Loucy (cell line): Measurements from ENCODE around the gene CLVS2.

Experiments
- H2AFZ ChIP-seq: fragments of 200-600 bp; sonication (generic); 2 replicates; pipeline ENCODE4 v1.6.0; 2016; ENCODE audit warnings: antibody characterized with exemption, mild to moderate bottlenecking, low read length, moderate library complexity
- H3F3A ChIP-seq: fragments of 200-600 bp; 2 replicates; pipeline ENCODE4 v1.6.0; 2016; ENCODE audit warnings: antibody characterized with exemption, low read depth, mild to moderate bottlenecking
- H3K27me3 ChIP-seq: fragments of 200-600 bp; sonication (generic); 2 replicates; pipeline ENCODE4 v1.6.1; 2014; ENCODE audit warnings: low read length, mild to moderate bottlenecking; ENCODE audit not compliant: insufficient read depth, poor library complexity, severe bottlenecking
- H3K36me3 ChIP-seq: fragments of 200-600 bp; sonication (generic); 2 replicates; pipeline ENCODE4 v1.6.1; 2016; ENCODE audit warnings: low read length; ENCODE audit not compliant: insufficient read depth
- H3K4me1 ChIP-seq: fragments of 200-600 bp; sonication (generic); 2 replicates; pipeline ENCODE4 v1.5.1; 2014; ENCODE audit warnings: low read length, mild to moderate bottlenecking; ENCODE audit not compliant: insufficient read depth, poor library complexity, severe bottlenecking
- H3K4me2 ChIP-seq: fragments of 200-600 bp; sonication (generic); 2 replicates; pipeline ENCODE4 v1.6.0; 2014; ENCODE audit warnings: antibody characterized with exemption, low read length, low read depth, mild to moderate bottlenecking; ENCODE audit not compliant: poor library complexity, severe bottlenecking
- H3K4me3 ChIP-seq: fragments of 200-600 bp; sonication (generic); 2 replicates; pipeline ENCODE4 v1.5.1; 2014; ENCODE audit warnings: low read length, mild to moderate bottlenecking, mixed read lengths; ENCODE audit not compliant: poor library complexity, severe bottlenecking
- H3K79me2 ChIP-seq: fragments of 200-600 bp; sonication (generic); 2 replicates; pipeline ENCODE4 v1.6.1; 2014; ENCODE audit warnings: low read length; ENCODE audit not compliant: insufficient read depth
- H3K9ac ChIP-seq: fragments of 200-600 bp; sonication (generic); 2 replicates; pipeline ENCODE4 v1.6.0; 2014; ENCODE audit warnings: mild to moderate bottlenecking, low read depth, low read length, moderate library complexity; ENCODE audit not compliant: poor library complexity, severe bottlenecking
- H3K9me2 ChIP-seq: fragments of 200-600 bp; sonication (generic); replicated peaks from 2 replicates; pipeline ENCODE4 v1.6.1; 2016; ENCODE audit warnings: low read depth, low read length, mixed read lengths
- H3K9me3 ChIP-seq: fragments of 200-600 bp; sonication (generic); 2 replicates; pipeline ENCODE4 v1.6.1; 2014; ENCODE audit warnings: mild to moderate bottlenecking, antibody characterized with exemption, low read length, low read depth; ENCODE audit not compliant: insufficient read depth
- H4K20me1 ChIP-seq: fragments of 200-600 bp; sonication (generic); 2 replicates; pipeline ENCODE4 v1.6.0; 2014; ENCODE audit warnings: antibody characterized with exemption, low read length, mild to moderate bottlenecking; ENCODE audit not compliant: insufficient read depth, poor library complexity, severe bottlenecking
- CTCF ChIP-seq: fragments of 200-600 bp; sonication (generic); conservative IDR thresholded peaks from 2 replicates; pipeline ENCODE4 v1.5.1; 2014; ENCODE audit warnings: mild to moderate bottlenecking, antibody characterized with exemption, low read length
- EZH2phosphoT487 ChIP-seq: fragments of 200-600 bp; IDR thresholded peaks from 2 replicates; pipeline ENCODE4 v1.6.1; 2018; ENCODE audit warnings: antibody characterized with exemption, mild to moderate bottlenecking, moderate library complexity, borderline replicate concordance

Gene CLVS2

GRCh38 chr6:123062670-123063069, 66.6 kb downstream of the CLVS2 start:
- H3K9me3 ChIP-seq = no peaks in the 10 kb centered on the region
- no peak overlapping the region for H3K9ac ChIP-seq
- no peaks in the 10 kb centered on the region for H3K79me2 ChIP-seq
- H3K4me2 ChIP-seq = no peak overlapping the region
- no peaks in the 10 kb centered on the region for H3K9me2 ChIP-seq
- TF ChIP-seq EZH2phosphoT487 (no peak), CTCF (no peak)
- no peak overlapping the region for H3K4me3 ChIP-seq
- H3K27me3 ChIP-seq = no peaks in the 10 kb centered on the region
- H3K4me1 ChIP-seq = no peaks in the 10 kb centered on the region
- H4K20me1 ChIP-seq = no peaks in the 10 kb centered on the region
- H3F3A ChIP-seq = no peaks in the 10 kb centered on the region
- no peaks in the 10 kb centered on the region for H3K36me3 ChIP-seq
- no peak overlapping the region for H2AFZ ChIP-seq

GRCh38 chr6:123064038-123064437, 68.0 kb downstream of the CLVS2 start:
- no peaks in the 10 kb centered on the region for H3K9me2 ChIP-seq
- no peaks in the 10 kb centered on the region for H3F3A ChIP-seq
- TF ChIP-seq EZH2phosphoT487 = no peak
- TF ChIP-seq CTCF = no peak
- H3K27me3 ChIP-seq = no peaks in the 10 kb centered on the region
- H3K9ac ChIP-seq = no peak overlapping the region
- H3K79me2 ChIP-seq = no peaks in the 10 kb centered on the region
- no peak overlapping the region for H3K4me3 ChIP-seq
- H3K4me2 ChIP-seq = no peak overlapping the region
- H3K4me1 ChIP-seq = no peaks in the 10 kb centered on the region
- no peaks in the 10 kb centered on the region for H4K20me1 ChIP-seq
- no peak overlapping the region for H2AFZ ChIP-seq
- H3K36me3 ChIP-seq = no peaks in the 10 kb centered on the region
- H3K9me3 ChIP-seq = no peaks in the 10 kb centered on the region

- no peaks in the 10 kb centered on the region for H3K4me1 ChIP-seq
- H3K79me2 ChIP-seq = no peaks in the 10 kb centered on the region
- no peaks in the 10 kb centered on the region for H3K9me2 ChIP-seq
- H3K4me2 ChIP-seq = no peak overlapping the region
- no peaks in the 10 kb centered on the region for H3F3A ChIP-seq
- no peaks in the 10 kb centered on the region for H4K20me1 ChIP-seq
- no peak for TF ChIP-seq CTCF
- TF ChIP-seq EZH2phosphoT487 = no peak
- H3K9ac ChIP-seq = no peak overlapping the region
- no peak overlapping the region for H3K4me3 ChIP-seq
- H3K9me3 ChIP-seq = no peaks in the 10 kb centered on the region
- H2AFZ ChIP-seq = no peak overlapping the region
- no peaks in the 10 kb centered on the region for H3K36me3 ChIP-seq
- H3K27me3 ChIP-seq = no peaks in the 10 kb centered on the region
These were observed 78.6 kb downstream of the CLVS2 start for GRCh38 chr6:123074616-123075015.
